HepG2 (cell line): ENCODE data around the gene CD4. TPM values are rescaled to one million over a fixed set of nuclear protein-coding genes. Genes with fewer than 3 reads are reported as not detected.
A peak's percentile ranks its signal among the peaks of the same experiment; 100 is the strongest.

ENCODE experiments used
- GMEB1 ChIP-seq: sonication (generic); formaldehyde crosslinking; IDR thresholded peaks from 2 replicates; pipeline ENCODE4 v1.5.1; 2020; ENCODE audit warnings: missing genetic modification reagents, mild to moderate bottlenecking, borderline replicate concordance
- HOXA9 ChIP-seq: sonication (generic); formaldehyde crosslinking; IDR thresholded peaks from 2 replicates; pipeline ENCODE4 v1.8.1; 2022; ENCODE audit warnings: missing genetic modification reagents, mild to moderate bottlenecking, moderate library complexity, borderline replicate concordance
- MEIS1 ChIP-seq: sonication (generic); formaldehyde crosslinking; IDR thresholded peaks from 2 replicates; pipeline ENCODE4 v1.9.0; 2021; ENCODE audit warnings: mild to moderate bottlenecking, missing genetic modification reagents, moderate library complexity, borderline replicate concordance
- MIER3 ChIP-seq: IDR thresholded peaks from 2 replicates; pipeline ENCODE4 v1.6.1; 2016; ENCODE audit warnings: missing compliant biosample characterization, borderline replicate concordance
- NR2F2 ChIP-seq: IDR thresholded peaks from 2 replicates; pipeline ENCODE4 v1.6.1; 2012; ENCODE audit warnings: low read depth, inconsistent platforms, borderline replicate concordance
- PAX8 ChIP-seq: sonication (generic); formaldehyde crosslinking; IDR thresholded peaks from 2 replicates; pipeline ENCODE4 v1.8.0; 2022; ENCODE audit warnings: mild to moderate bottlenecking, missing genetic modification reagents, borderline replicate concordance
- PPARG ChIP-seq: conservative IDR thresholded peaks from 2 replicates; pipeline ENCODE4 v1.6.1; 2016; ENCODE audit warnings: missing biosample characterization, missing genetic modification reagents
- TFE3 ChIP-seq: IDR thresholded peaks from 2 replicates; pipeline ENCODE4 v1.6.1; 2016
- ZBTB14 ChIP-seq: sonication (generic); formaldehyde crosslinking; IDR thresholded peaks from 2 replicates; pipeline ENCODE4 v1.4.0; 2020; ENCODE audit warnings: missing genetic modification reagents
- ZBTB25 ChIP-seq: IDR thresholded peaks from 2 replicates; pipeline ENCODE4 v1.6.1; 2018; ENCODE audit warnings: missing genetic modification reagents
- ZBTB42 ChIP-seq: sonication (generic); formaldehyde crosslinking; IDR thresholded peaks from 2 replicates; pipeline ENCODE4 v1.5.0; 2020; ENCODE audit warnings: mild to moderate bottlenecking, missing genetic modification reagents
- ZMYM4 ChIP-seq: sonication (generic); formaldehyde crosslinking; IDR thresholded peaks from 2 replicates; pipeline ENCODE4 v1.8.1; 2023; ENCODE audit warnings: mild to moderate bottlenecking, missing genetic modification reagents
- ZNF121 ChIP-seq: sonication (generic); formaldehyde crosslinking; IDR thresholded peaks from 2 replicates; pipeline ENCODE4 v1.5.0; 2020; ENCODE audit warnings: mild to moderate bottlenecking, missing genetic modification reagents
- ZNF441 ChIP-seq: sonication (generic); formaldehyde crosslinking; IDR thresholded peaks from 2 replicates; pipeline ENCODE4 v1.7.0; 2021; ENCODE audit warnings: missing genetic modification reagents, borderline replicate concordance
- ZNF597 ChIP-seq: sonication (generic); formaldehyde crosslinking; IDR thresholded peaks from 2 replicates; pipeline ENCODE4 v1.5.0; 2020; ENCODE audit warnings: missing genetic modification reagents
- ZNF652 ChIP-seq: IDR thresholded peaks from 2 replicates; pipeline ENCODE4 v1.6.1; 2016; ENCODE audit warnings: low read depth, borderline replicate concordance
- ZNF772 ChIP-seq: sonication (generic); formaldehyde crosslinking; IDR thresholded peaks from 2 replicates; pipeline ENCODE4 v1.5.0; 2020; ENCODE audit warnings: mild to moderate bottlenecking, missing genetic modification reagents
- ZSCAN20 ChIP-seq: sonication (generic); formaldehyde crosslinking; IDR thresholded peaks from 2 replicates; pipeline ENCODE4 v1.4.0; 2020; ENCODE audit warnings: missing genetic modification reagents, mild to moderate bottlenecking, borderline replicate concordance
- polyA plus RNA-seq, 8 experiments: library from polyadenylated mRNA; depleted of rRNA in 3 of 8; stranded (reverse) in 7 of 8; unstranded in 1 of 8; fragments of >200 nt; fragmentation: Illumina TruSeq in 4 of 8; extraction: Trizol in 4 of 8; gene quantifications; 2 replicates each; pipeline versions ENCODE4 v1.2.1 to v1.2.3, GENCODE V29; 2011 to 2016; ENCODE audit warnings: low read depth in 4 of 8, missing spikeins in 1 of 8, mixed read lengths in 1 of 8; ENCODE audit not compliant: insufficient read depth in 1 of 8
- total RNA-seq, 5 experiments: library from RNA; depleted of rRNA; stranded (reverse); fragments of >200 nt; fragmentation: Illumina TruSeq; extraction: Trizol; gene quantifications; 2 replicates each; pipeline ENCODE4 v1.2.3, GENCODE V29; 2016; ENCODE audit warnings: low read depth in 1 of 5

Gene CD4
- total and polyA plus RNA-seq, 2 of the 13 experiments (the other 11 are each of a cell fraction or from before 2014, with no cell fraction given), result 0.07 to 0.95 TPM

- no peak for TF ChIP-seq ZBTB14
- no peak for TF ChIP-seq ZNF652
- peak; percentile 53; the same call in 1 of the 2 replicates for TF ChIP-seq ZNF121 (CRISPR knock-in tag)
- TF ChIP-seq ZNF441 (CRISPR knock-in tag), result peak; percentile 74; the same call in 1 of the 2 replicates
- TF ChIP-seq GMEB1 (CRISPR knock-in tag), result peak; percentile 73
- TF ChIP-seq ZBTB25, result 0 out of 2 replicates have a peak, but pooled peaks have one; percentile 38
- TF ChIP-seq PAX8, result no peak
- TF ChIP-seq NR2F2, result no peak
- TF ChIP-seq ZSCAN20 (CRISPR knock-in tag), result no peak
- peak; percentile 18; the same call in 1 of the 2 replicates for TF ChIP-seq MIER3 (CRISPR knock-in tag)
- no peak for TF ChIP-seq ZBTB42
- TF ChIP-seq ZMYM4 (CRISPR knock-in tag), result peak; percentile 23
- TF ChIP-seq ZNF772 (CRISPR knock-in tag), result peak; percentile 87
- no peak for TF ChIP-seq HOXA9 (CRISPR knock-in tag)
- peak; percentile 57 for TF ChIP-seq MEIS1
- peak; percentile 31; the same call in 1 of the 2 replicates for TF ChIP-seq TFE3 (CRISPR knock-in tag)
- no peak for TF ChIP-seq ZNF597 (CRISPR knock-in tag)
- TF ChIP-seq PPARG (CRISPR knock-in tag), result no peak
Observed at GRCh38 chr12:6752921-6753771, 36.2 kb upstream of the CD4 start, which contains the start of gene MLF2 (continued).
